Fibroblast of skin of right biceps (primary cell): ENCODE measurements around the gene SLC34A3.

Experiments used
- DNase-seq: peaks from one replicate; pipeline ENCODE4 v3.0.0-alpha.2; 2013

SLC34A3 gene

DNA sequence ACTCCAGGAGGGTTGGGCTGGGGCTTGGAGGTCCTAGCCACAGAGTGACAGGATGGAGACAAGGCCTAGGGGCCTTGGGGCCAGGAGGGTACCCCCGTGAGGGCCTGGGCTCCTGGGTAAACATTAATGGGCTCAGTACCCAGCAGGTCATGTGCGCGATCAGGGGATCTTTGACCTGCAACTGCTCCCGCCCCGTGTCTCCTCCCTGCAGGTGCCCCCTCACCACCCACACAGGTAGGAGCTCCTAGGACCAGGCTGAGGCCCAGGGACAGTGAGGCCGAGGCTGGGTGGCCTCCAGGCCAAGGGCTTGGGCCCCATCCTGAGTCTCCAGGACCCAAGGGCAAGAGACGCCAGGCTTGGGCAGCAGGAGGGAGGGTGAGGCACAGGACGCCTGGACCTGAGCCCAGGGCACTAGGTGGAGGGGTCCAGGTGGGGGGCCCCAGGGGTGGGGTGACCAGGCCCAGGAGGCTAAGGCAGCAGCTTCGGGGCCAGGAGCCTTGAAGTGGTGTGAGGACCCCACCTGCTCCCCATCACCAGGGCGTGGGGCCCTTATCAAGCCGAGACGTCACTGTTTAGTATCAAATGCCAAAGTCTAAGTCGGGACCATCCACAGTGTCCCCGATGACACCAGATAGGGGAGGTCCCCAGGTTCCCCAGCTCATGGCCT, at the start of gene SLC34A3:
SLC34A3 (plus strand) TSS at position 197 of the 667 bp plus-strand sequence. CDS start 802 bp downstream, outside the sequence.
- DNase-seq = no peak

DNA sequence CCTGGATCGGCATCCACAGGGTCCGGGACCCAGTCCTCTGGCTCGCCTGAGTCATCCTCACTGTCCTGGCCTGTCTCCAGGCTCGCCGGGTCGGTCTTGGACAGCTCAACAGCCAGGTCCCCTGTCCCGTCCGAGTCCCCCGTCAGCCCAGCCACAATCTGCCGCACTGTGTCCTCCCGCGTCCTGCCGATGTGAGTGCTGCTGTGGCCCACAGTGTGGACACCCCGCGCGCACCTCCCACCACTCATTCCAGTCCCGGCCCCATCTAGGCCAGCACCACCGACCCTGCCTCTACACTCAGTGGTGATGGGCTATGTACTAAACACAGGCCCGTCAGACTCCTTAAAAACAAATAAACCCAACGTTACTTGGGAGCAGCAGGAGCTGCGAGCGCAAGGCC, 49.0 kb upstream of the SLC34A3 start:
- no peak for DNase-seq

DNA sequence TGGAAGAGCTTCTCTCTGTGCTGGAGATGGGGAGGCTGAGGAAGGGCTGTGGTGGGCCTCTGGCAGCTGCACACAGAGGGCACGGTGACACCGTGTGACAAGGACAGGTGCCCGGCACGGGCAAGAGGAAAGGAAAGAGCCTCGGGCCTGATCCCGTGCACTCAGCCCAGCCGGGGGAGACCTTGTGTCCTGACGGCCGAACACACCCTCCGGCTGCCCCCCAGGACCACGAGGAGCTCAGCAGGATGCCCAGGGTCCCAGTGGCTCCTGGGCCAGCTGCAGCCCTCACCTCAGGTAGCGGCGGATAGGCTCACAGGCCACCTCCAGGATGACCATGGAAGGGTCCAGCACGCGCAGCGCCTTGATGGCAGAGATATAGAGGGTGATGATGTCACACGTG, 47.9 kb upstream of the SLC34A3 start:
- no peak for DNase-seq

DNA sequence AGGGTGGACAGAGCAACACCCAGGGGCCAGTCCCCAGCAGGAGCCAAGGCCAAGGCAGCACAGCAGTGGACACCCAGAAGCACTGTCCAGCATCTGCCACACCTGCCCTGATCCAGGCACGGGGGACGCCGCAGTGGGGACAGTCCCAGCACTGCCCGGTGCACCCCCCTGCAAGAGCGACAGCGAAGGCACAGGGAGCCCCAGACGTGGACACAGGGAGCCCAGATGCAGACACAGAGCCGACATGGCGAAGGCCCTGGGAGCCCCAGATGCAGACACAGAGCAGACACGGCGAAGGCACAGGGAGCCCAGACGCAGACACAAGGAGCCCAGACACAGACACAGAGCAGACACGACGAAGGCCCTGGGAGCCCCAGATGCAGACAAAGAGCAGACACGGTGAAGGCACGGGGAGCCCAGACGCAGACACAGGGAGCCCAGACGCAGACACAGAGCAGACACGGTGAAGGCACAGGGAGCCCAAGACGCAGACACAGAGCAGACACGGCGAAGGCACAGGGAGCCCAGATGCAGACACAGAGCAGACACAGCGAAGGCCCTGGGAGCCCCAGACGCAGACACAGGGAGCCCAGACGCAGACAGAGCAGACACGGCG, 46.6 kb upstream of the SLC34A3 start:
- no peak for DNase-seq

DNA sequence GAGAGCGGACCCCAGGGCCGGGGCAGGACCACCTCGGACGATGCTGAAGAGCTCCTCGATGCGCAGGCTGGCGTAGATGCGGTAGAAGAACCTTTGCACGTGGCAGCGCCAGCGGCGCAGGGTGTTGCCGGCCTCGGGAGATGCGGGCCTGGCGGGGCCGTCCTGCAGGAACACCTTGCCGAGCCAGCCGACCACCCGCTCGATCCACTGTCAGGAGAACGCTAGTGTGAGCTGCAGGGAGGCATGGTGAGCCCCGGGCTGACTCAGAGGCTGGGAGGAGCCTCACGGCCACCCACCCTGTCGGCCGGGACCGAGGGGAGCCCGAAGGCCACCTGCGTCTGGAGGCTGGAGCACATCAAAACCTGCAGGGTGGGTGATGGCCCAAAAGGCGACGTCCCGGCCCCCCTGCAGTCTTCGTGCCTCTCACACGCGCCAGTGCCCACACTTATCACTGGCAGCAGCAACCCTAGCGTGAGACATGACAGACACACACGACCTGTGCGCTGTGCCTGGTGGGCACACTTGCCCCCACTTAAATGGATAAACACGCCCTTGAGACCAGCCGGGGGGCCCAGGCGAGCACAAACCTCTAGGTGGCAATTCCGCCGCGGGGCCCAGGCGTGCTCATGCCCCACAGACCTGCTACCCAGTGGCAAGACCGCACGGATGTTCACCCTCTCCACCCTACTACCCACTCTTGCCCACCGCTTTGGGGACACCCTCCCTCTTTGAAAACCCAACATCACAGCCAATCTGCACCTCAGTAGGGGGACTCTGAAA, 45.6 kb upstream of the SLC34A3 start:
- no peak for DNase-seq

DNA sequence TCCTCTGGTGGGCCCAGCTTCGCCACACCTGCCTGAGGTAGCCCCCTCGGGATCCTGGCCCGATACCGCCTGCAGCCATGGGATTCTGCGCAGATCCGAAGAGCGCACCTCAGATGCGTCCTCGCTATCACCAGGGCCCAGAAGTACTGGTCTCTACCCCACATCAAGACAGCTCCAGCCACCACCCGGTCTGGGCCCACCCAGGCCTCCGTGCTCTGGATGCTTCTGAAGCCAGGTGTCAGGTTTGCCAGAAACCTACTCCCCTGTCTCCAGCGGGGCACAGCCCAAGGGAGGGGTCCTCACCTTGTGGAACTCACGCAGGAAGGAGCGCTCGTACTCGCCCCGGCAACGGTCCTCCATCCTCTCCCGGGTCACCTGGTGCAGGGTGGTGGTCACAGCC, 44.8 kb upstream of the SLC34A3 start:
- DNase-seq = no peak

DNA sequence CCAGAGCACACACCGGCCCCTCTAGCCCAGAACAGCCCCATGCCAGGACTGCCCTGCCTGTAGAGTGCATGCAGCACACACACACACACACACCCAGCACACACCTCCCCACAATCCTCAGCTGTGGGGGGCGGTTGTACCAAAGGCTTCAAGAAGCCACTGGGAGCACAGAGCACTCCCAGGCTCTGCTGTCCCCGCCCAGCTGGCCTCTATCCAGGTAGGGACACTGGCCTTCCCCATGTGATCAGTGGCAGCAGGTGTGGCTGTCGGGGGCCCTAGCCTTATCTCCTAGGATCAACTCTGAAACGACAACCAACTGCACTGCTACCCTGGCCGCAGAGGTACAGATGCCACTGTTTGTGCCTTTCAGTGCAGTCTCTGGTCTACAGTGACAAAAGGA, 44.3 kb upstream of the SLC34A3 start:
- no peak for DNase-seq

DNA sequence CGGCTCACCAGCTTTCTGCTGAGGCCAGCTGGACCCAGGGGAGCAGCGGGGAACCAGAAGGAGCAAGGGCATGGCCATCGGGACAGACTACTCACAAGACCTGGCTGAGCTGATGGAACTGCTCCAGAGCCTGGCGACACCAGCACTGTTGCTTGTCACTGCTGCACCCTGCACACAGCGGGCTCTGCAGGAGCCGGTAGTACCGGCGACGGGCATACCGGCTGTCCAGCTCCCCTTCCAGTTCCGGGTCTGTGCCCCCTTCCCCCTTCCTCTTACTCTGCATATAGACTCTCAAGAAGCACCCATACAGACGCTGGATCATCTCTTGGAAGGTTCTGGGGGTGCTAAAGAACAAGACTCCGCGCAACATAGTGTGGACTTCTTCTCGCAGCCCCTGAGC, 43.3 kb upstream of the SLC34A3 start:
- no peak for DNase-seq

DNA sequence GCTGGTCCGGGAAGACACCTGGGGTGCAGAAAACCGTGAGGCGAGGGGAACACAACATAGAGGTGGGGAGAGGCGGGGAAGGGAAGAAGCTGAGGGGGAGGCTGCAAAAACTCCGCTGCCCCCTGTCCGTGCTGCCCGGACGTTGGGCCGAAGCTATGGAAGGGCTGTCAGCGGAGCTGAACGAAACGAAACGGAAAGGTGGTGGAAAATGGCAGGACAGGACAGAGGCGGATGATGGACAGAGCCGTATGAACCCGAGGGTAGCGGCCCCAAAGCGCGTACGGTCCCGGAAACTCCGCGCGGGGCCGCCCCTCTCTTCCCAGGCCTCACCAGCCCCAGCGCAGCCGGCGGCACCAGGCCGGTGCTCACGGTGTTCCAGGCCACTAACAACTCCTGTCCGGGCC, 42.6 kb upstream of the SLC34A3 start:
- DNase-seq = no peak

DNA sequence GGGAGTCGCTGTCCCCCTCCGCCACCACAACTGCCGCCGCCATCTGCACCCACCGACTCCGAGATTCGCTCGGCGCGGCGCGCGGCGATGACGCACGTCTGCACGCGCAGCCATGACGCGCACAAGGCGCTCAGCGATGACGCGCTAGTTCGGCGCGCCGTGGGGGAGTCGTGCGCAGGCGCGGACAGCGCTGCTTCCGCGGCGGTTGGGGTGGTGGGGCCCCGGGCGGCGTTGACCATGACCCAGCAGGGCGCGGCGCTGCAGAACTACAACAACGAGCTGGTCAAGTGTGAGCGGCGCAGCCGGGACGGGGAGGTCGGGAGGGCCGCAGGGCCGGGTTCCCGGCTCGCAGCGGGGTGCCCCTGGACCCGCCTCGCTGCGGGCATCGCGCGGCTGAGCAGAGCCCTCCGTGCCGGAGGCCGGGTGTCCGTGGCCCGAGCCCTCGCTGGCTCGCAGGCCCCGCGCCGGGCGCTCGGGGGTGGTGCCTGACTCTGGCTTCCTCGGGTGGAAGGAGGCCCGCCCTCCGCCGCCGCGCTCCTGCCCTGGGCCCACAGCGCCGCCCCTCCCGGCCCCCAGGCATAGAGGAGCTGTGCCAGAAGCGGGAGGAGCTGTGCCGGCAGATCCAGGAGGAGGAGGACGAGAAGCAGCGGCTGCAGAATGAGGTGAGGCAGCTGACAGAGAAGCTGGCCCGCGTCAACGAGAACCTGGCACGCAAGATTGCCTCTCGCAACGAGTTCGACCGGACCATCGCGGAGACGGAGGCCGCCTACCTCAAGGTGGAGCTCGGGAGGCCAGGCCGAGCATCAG, 42.0 kb upstream of the SLC34A3 start, which contains the start of the genes ANAPC2 and SSNA1:
ANAPC2 (minus strand) TSS at position 71 of the 807 bp plus-strand sequence; CDS start at position 43, 28 bp downstream.
SSNA1 (plus strand) TSS at position 187 of the 807 bp plus-strand sequence; CDS start at position 238, 51 bp downstream.
- DNase-seq = peak; percentile 92

DNA sequence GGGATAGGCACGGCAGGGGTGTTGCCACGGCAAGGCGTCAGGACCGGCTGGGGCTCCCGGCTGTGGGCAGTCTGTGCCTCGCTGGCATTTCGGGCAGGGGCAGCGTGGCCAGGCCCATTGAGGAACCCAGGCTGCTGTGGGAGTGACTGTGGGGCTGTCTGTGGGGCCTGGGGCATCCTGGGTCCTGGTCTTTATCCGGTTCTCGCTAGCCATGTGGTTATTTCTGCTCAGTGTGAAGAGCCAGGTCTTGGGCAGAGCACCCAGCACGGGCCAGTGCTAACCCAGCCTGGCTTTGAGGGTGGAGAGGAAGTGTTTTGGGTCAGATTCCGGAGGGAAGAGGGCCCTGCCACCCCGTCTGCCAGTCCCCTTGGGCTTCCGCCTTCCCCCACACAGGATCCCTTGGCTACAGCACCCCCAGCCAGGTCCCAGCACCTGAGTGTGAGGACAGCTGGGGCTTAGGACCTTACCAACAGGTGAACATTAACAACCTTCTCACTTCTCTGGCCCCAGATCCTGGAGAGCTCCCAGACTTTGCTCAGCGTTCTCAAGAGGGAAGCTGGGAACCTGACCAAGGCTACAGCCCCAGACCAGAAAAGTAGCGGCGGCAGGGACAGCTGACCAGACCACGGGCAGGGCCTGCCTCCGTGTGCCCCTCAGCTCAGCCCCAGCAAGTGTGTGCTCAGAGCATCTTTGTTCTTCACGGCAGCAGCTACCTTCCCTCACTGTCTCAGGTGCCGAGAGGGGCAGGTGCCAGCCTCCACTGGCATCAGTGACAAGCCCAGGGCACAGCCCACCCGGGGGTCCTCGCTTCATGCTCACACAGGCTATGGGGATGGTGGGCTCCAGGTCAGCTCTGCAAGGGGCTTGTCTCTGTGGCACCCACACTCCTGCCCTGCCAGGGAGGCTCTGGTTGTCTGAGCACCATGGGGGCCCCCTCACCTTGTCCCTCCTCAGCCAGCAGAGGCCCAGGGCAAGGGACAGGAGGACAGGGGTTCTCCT, 41.1 kb upstream of the SLC34A3 start:
- DNase-seq = no peak

DNA sequence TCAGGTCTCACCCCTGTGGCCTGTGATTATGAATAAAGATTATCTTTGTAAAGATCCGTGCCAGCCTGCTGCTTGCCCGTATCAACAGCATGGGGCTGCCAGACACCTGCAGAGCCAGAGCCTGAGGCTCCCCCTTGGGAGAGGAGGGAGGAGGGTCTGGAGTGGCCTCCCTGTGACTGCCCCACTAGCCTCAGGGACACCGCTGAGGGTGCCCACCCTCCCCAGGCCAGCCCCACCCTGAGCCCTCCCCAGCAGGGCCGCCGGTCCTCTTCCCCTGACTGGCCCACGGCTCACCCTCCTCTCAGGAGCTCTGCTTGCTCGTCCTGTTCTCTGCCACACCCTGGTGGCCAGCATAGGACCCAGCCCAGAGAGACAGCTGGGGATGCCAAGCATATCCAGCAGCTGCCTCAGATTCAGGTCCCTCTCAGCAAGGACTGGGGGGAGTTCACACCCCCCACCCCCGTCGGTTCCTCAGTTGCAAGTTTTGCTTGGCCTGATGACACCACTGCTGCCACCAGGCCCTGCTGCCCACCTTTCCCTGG, 40.3 kb upstream of the SLC34A3 start:
- no peak for DNase-seq

DNA sequence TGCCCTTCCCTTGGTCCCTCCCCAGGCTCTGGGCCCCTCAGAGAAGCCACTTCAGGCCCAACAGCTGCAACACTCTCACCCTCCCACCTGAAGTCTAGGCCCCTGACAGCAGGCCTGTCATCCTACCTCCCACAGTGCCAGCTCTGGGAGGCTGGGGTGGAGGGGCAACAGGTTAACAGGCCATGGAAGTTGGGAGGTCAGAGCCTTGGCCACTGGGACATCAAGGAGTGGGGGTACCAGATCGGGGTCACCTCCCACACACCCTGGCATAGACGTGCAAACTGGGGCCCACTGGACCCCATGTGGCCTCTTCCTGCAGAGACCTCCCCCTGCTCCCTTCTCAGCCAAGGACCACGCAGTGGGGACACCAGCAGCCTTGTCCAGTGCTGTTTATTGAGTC, 39.5 kb upstream of the SLC34A3 start:
- DNase-seq = no peak

DNA sequence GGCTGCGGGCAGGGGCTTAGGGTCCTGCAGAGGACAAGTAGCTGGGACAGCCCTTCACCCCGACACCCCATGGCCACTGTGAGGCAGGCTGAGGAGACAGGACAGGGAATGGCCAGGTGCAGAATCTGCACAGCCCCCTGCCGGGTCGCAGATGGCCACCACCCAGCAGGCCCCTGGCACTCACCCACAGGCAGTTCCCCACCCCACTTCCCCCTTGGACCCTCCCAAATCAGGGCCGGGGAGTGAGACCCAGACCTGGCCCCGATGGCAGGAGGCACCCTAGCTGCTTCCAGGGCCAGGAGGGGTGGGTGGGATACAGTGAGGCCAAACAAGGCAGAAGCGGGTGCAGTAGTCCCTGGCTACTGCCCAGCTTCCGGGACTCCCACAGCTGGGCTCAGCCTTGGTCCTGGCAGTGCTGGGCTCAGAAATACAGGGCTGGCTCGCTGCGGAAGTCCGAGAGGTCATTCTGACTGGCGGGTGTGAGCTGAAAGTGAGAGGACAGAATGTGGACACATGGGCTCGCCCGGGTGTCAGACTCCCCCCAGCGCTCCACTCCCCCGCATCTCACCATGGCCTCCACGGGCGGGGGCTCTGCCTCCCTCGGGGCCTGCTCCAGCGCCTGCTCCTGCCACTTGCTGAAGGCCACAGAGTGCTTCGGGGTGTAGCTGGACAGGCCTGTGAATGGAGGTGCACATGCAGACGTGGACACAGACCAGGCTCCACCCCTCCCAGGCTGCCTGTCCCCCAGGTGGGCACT, 38.8 kb upstream of the SLC34A3 start:
- no peak for DNase-seq

DNA sequence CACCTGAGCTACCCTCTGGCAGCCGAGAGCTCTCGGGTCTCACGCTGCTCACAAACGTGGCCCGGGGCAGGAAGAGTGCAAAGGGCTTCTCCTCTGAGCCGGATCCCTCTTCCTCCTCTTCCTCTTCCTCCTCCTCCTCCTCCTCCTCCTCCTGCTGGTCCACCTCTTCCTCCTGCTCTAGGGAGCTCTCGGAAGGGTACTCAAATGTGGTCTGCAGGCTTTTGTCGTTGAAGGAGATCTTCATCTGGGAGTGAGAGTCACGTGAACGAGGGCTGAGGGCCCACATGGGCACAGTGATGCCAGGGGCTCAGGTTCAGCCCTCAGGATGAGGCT, 38.3 kb upstream of the SLC34A3 start:
- no peak for DNase-seq

DNA sequence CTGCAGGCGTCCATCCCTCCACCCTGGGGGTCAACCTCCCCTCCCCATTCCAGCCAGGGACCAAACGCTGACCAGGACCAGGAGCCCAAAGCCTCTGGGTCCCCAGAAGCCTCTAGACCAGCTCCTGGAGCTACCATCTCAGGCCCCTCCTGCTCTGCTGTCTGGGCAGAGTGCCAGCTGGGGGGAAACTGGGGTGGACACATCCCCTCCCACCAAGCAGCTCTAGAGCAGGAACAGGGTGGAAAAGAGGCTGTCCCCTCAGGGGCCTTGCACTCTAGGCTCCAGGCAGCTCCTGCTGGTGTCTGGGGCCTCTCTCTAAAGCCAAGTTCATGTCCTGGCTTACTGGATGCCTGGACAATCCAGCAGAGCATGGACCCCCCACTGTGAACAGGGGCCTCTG, 37.8 kb upstream of the SLC34A3 start:
- no peak for DNase-seq

DNA sequence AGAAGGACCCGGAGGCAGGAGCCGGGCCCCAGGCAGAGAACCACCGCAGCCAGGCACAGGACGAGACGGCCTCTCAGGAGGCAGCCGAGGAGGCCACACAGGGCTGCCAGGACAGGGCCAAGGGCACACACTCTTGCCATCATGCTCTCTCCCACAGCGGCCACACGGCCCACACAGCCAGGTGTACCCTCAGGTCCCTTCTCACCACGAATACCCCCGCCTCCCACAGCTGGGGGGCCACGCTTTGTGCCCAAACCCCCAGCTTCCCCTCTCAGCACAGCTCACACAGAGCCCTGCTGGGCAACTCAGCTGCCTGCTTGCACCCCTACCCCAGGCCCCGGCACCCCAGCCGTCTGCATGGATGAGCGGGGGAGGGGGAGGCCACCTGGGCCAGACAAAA, 36.9 kb upstream of the SLC34A3 start:
- DNase-seq = no peak

DNA sequence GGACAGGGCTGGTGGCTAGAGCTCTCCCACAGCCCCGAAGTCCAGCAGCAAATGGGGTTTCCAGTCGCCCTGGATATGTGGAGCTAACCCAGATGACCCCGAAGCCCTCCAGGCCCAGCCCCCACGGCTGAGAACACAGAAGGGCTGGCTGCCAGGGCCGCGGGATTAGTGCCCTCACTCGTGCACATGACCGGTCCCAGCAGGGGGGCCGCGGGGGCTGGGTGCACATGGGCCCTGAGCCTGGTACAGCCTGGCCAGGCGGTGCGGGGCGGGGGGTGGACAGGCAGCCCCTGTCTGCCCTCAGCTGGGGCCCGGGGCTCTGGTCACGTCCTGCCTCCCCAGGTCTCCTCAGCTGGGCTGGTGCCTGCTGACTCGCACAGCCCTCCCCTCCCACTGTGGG, 36.3 kb upstream of the SLC34A3 start:
- no peak for DNase-seq

DNA sequence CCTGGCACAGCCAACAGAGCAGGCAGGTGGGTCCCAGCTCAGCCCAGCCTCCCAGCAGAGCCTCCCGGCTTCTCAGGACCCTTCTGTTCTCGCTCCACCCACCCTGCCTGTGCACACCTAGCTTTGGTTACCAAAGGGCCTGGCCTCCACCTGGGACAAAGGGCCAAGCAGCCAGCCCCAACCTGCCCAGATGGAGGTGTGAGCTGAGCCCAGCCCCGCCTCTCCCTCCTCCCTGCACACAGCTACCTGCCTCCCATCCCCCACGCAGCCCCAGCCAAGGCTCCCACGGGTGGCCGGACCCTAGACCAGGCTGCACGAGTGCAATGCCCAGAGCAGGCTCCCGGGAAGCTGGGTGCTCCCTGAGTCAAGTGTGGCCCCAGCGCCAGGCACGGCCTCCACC, 35.8 kb upstream of the SLC34A3 start:
- DNase-seq = no peak

DNA sequence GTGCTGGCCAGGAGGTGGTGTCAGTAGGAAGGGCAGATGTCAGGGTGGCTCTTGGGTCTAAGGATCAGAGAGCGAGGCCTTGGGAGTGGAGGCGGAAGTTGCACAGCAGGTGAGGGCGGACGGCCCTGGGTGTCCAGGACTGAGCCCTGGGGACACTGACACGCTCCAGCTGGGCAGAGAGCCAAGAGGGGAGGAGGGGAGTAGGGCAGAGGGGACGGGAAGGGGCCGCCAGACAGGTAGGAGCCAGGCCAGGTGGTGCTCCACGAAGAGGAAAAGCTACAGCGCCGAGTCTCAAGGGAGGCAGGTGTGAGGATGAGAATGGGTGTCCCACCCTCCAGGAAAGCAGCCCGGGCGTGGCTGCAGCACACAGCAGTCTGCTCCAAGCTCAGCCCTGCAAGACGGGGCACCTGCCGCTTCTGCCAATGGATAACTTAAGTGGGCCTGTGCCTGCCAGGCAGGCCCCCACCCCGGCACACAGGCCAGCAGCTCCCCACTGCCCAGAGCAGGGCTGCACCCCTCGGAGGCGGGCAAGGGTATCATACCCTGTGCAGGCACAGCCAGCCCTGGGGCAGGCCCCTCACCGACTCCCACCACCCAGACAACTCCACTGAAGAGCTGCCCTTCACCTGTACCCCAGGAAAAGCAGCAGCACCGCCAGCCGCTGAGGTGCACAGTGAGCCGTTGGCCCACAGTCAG, 35.0 kb upstream of the SLC34A3 start:
- no peak for DNase-seq
